SK-N-SH treated with all-trans-retinoic acid at 6 μM for 48 hours (cell line): ENCODE data around the gene IPP.

Experiments
- ARNTL ChIP-seq: fragments of 450-650 bp; formaldehyde crosslinking; IDR thresholded peaks from 2 replicates; pipeline ENCODE4 v1.5.0; 2020; ENCODE audit warnings: low read depth, mild to moderate bottlenecking, moderate library complexity, borderline replicate concordance
- BACH2 ChIP-seq: fragments of 250-450 bp; sonication (Bioruptor Pico); IDR thresholded peaks from 2 replicates; pipeline ENCODE4 v1.9.0; 2021; ENCODE audit warnings: mild to moderate bottlenecking, borderline replicate concordance
- PATZ1 ChIP-seq: fragments of 250-450 bp; sonication (Bioruptor Pico); IDR thresholded peaks from 2 replicates; pipeline ENCODE4 v1.8.0; 2020; ENCODE audit warnings: mild to moderate bottlenecking, moderate library complexity, borderline replicate concordance
- TSHZ2 ChIP-seq: fragments of 250-450 bp; sonication (Bioruptor Pico); IDR thresholded peaks from 2 replicates; pipeline ENCODE4 v1.5.0; 2020; ENCODE audit warnings: mild to moderate bottlenecking, moderate library complexity
- ZFP3 ChIP-seq: fragments of 250-450 bp; sonication (Bioruptor Pico); IDR thresholded peaks from 2 replicates; pipeline ENCODE4 v1.5.0; 2020; ENCODE audit warnings: mild to moderate bottlenecking, moderate library complexity
- ZNF70 ChIP-seq: fragments of 450-650 bp; formaldehyde crosslinking; IDR thresholded peaks from 2 replicates; pipeline ENCODE4 v1.5.0; 2020; ENCODE audit warnings: mild to moderate bottlenecking, moderate library complexity

- TF ChIP-seq ARNTL (CRISPR knock-in tag) (no peak), BACH2 (CRISPR knock-in tag) (no peak), TSHZ2 (no peak), ZNF70 (CRISPR knock-in tag) (no peak), ZFP3 (CRISPR knock-in tag) (no peak), PATZ1 (CRISPR knock-in tag) (no peak)
Observed at GRCh38 chr1:45713711-45714110, 36.7 kb downstream of the IPP start.
